Pancreas (tissue), 10 donors: Measurements from ENCODE around the gene PFDN4. TPM values are rescaled to one million over a fixed set of nuclear protein-coding genes. Genes with fewer than 3 reads are reported as not detected.

Source experiments
- ATAC-seq, 4 donors: fragments of 200-7000 bp; cut with Tn5 transposase; one replicate each; pipeline versions ENCODE4 v1.8.0 to v1.9.1; 2020; ENCODE audit warnings: mild to moderate bottlenecking in 4 of 4, moderate library complexity in 4 of 4
- DNase-seq, 6 donors: peaks; one replicate each; pipeline ENCODE4 v3.0.0-alpha.2; 2020
- FAIRE-seq: peaks from 2 replicates; lab custom pipeline; 2012; peaks lifted over from hg19 to GRCh38; lab: Jason Lieb, UNC
- H3K27ac ChIP-seq, 4 donors: fragments of 200-600 bp; sonication (generic); 1 replicate in 3 of 4; 2 replicates in 1 of 4; pipeline versions ENCODE4 v1.5.0 to v1.8.0; 2020
- H3K27me3 ChIP-seq, 4 donors: fragments of 200-600 bp; one replicate each; pipeline ENCODE4 v1.8.0; 2021
- H3K36me3 ChIP-seq, 3 donors: fragments of 200-600 bp; sonication (generic) in 1 of 3; one replicate each; pipeline versions ENCODE4 v1.5.0 to v1.8.0; 2020 to 2021
- H3K4me1 ChIP-seq, 3 donors: fragments of 200-600 bp; one replicate each; pipeline ENCODE4 v1.8.0; 2021
- H3K4me3 ChIP-seq, 4 donors: fragments of 200-600 bp; sonication (generic) in 2 of 4; one replicate each; pipeline versions ENCODE4 v1.5.0 to v1.8.0; 2020 to 2021
- H3K9me3 ChIP-seq, 4 donors: fragments of 200-600 bp; one replicate each; pipeline ENCODE4 v1.8.0; 2021
- WGBS, 2 donors: extraction: QIAGEN DNeasy Blood & Tissue Kit; methylation state at CpG; one replicate each; pipeline ENCODE4 v1.1.7; 2013; 5-methylcytosine and 5-hydroxymethylcytosine counted together
- intact Hi-C, 3 donors: fragments of 100-400 bp; cut with DNase I; formaldehyde crosslinking; loops; one replicate each; pipeline versions ENCODE4 v1.11.1 to v1.14.2; 2022
- polyA plus RNA-seq, 2 donors: library from polyadenylated mRNA; stranded (reverse); fragments of 200-250 nt; gene quantifications; one replicate each; pipeline ENCODE4 v1.2.3, GENCODE V29; 2013
- total RNA-seq, 6 donors: library from RNA; stranded (reverse); fragmentation: NEBNext Ultra II Directional in 4 of 6; extraction: Animal tissue kit (Norgen Biotek cat#: 25700) in 4 of 6; gene quantifications; one replicate each; pipeline versions ENCODE4 v1.2.1 to v1.2.4, GENCODE V29; 2021 to 2023
- TF ChIP-seq, protein P1 (sequence below), 4 donors: fragments of 200-600 bp; sonication (generic) in 3 of 4; IDR thresholded peaks; one replicate each; pipeline versions ENCODE4 v1.5.0 to v1.8.0; 2021; ENCODE audit warnings: antibody characterized with exemption in 4 of 4
- donor health status: healthy with polysubstance abuse.
- donor health status: DM: no; HTN: no; CAD: no; lungs with moderate emphysema.
- donor health status: DM: no; HTN: no; CAD: no.
- donor health status: control.
- donor health status: control.
- donor health status: Bipolar disorder and iron deficiency.
- donor health status: DM: yes; HTN: yes; CAD: no.
- donor health status: DM: no; HTN: no; CAD: no.
- donor health status: DM: no; HTN: no; CAD: no.
- donor health status: DM: yes; HTN: yes; CAD: no.

The PFDN4 gene
- total and polyA plus RNA-seq, 8 donors: 7.7 to 32.9 (median 10.5) TPM

- Histone ChIP-seq H3K9me3 (no peaks in the 10 kb centered on the region), H3K4me1 (no peaks in the 10 kb centered on the region), H3K27me3 (peaks cover 0 to 10% (median 0%) of the 10 kb centered on the region in 4 donors), H3K4me3 (no peak overlapping the region), H3K36me3 (no peaks in the 10 kb centered on the region), H3K27ac (no peak overlapping the region)
- ATAC-seq: no peak
- intact Hi-C loops: no loop called here
- no peak for FAIRE-seq
- WGBS, 2 donors: 66 to 88% methylated on average over 10 of the region's 10 CpGs
- DNase-seq: no peak
- TF ChIP-seq, protein P1, sequence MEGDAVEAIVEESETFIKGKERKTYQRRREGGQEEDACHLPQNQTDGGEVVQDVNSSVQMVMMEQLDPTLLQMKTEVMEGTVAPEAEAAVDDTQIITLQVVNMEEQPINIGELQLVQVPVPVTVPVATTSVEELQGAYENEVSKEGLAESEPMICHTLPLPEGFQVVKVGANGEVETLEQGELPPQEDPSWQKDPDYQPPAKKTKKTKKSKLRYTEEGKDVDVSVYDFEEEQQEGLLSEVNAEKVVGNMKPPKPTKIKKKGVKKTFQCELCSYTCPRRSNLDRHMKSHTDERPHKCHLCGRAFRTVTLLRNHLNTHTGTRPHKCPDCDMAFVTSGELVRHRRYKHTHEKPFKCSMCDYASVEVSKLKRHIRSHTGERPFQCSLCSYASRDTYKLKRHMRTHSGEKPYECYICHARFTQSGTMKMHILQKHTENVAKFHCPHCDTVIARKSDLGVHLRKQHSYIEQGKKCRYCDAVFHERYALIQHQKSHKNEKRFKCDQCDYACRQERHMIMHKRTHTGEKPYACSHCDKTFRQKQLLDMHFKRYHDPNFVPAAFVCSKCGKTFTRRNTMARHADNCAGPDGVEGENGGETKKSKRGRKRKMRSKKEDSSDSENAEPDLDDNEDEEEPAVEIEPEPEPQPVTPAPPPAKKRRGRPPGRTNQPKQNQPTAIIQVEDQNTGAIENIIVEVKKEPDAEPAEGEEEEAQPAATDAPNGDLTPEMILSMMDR (IDR thresholded peaks at IDR 0.05): no peak
These were observed 22.8 kb upstream of the PFDN4 start for GRCh38 chr20:54184904-54185626.

DNA sequence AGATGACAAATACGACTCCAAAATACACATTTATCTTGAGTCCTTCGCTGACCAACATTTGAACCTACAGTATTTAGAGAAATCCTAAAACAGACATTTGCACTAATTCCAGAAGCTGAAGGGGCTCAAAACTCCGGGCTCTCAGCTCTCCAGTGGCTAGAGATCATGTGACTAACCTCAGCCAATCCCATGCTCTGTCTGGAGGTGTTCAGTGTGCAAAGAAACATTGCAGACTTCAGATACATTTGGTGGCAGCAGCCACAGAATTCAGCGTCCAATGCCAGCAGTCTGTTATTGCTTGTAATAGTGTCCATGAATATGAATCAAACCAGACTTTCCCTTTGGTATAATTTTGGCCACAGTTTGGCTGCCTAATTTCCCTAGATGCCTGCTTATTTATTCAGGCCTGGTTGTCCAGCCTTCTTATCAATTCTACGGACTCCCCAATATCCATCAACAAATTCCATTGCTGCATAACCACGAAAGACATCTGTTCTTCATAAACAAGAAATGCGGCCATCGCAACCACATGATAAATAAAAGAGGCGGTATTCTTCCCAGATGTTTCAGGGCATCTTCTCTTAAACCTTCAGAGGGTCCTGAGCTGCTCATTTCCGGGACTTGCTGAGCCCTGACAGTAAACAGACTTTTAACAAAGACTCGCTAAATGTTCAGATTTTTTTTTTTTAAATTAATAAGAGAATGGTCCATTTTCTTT, 19.6 kb upstream of the PFDN4 start:
- WGBS, 2 donors: 74 to 82% methylated on average over 11 of the region's 11 CpGs
- Histone ChIP-seq H3K27ac (no peak overlapping the region), H3K4me3 (no peak overlapping the region), H3K36me3 (no peaks in the 10 kb centered on the region), H3K9me3 (no peaks in the 10 kb centered on the region), H3K27me3 (peaks cover 0 to 9% (median 0%) of the 10 kb centered on the region in 4 donors), H3K4me1 (no peaks in the 10 kb centered on the region)
- TF ChIP-seq, protein P1 (IDR thresholded peaks at IDR 0.05): no peak
- intact Hi-C loops: no loop called here
- ATAC-seq: no peak
- DNase-seq: no peak
- no peak for FAIRE-seq

GRCh38 chr20:54189630-54190029, 18.3 kb upstream of the PFDN4 start:
- TF ChIP-seq, protein P1 (IDR thresholded peaks at IDR 0.05): no peak
- H3K27me3 ChIP-seq: no peaks in the 10 kb centered on the region
- no peak for FAIRE-seq
- no peak for DNase-seq
- H3K4me3 ChIP-seq: no peak overlapping the region
- H3K9me3 ChIP-seq: no peaks in the 10 kb centered on the region
- intact Hi-C loops: loop anchor here in 1 of 3 donors (10.0 kb wide), 1 partner anchor 85 kb away; no protein-coding TSS in a partner anchor
- no peak for ATAC-seq
- H3K36me3 ChIP-seq: no peaks in the 10 kb centered on the region
- H3K27ac ChIP-seq: no peak overlapping the region
- 38 to 43% methylated on average over 2 of the region's 2 CpGs for WGBS, 2 donors
- H3K4me1 ChIP-seq: no peaks in the 10 kb centered on the region

GRCh38 chr20:54190217-54190616, 17.7 kb upstream of the PFDN4 start:
- TF ChIP-seq, protein P1 (IDR thresholded peaks at IDR 0.05): no peak
- H3K27ac ChIP-seq: no peak overlapping the region
- no peaks in the 10 kb centered on the region for H3K4me1 ChIP-seq
- no peak for DNase-seq
- ATAC-seq: no peak
- WGBS, 2 donors: 91 to 97% methylated on average over 2 of the region's 2 CpGs
- intact Hi-C loops: loop anchor here in 1 of 3 donors (10.0 kb wide), 1 partner anchor 85 kb away; no protein-coding TSS in a partner anchor
- no peaks in the 10 kb centered on the region for H3K27me3 ChIP-seq
- no peaks in the 10 kb centered on the region for H3K9me3 ChIP-seq
- no peak overlapping the region for H3K4me3 ChIP-seq
- H3K36me3 ChIP-seq: no peaks in the 10 kb centered on the region
- FAIRE-seq: no peak
